HG02759 (cell line): ENCODE measurements around the gene HMGCLL1.

Source experiments
- ATAC-seq: cut with Tn5 transposase; IDR thresholded peaks from one replicate; pipeline ENCODE4 v1.9.1; 2021; ENCODE audit warnings: mild to moderate bottlenecking, moderate library complexity; ENCODE audit not compliant: unreplicated experiment

Gene HMGCLL1

DNA sequence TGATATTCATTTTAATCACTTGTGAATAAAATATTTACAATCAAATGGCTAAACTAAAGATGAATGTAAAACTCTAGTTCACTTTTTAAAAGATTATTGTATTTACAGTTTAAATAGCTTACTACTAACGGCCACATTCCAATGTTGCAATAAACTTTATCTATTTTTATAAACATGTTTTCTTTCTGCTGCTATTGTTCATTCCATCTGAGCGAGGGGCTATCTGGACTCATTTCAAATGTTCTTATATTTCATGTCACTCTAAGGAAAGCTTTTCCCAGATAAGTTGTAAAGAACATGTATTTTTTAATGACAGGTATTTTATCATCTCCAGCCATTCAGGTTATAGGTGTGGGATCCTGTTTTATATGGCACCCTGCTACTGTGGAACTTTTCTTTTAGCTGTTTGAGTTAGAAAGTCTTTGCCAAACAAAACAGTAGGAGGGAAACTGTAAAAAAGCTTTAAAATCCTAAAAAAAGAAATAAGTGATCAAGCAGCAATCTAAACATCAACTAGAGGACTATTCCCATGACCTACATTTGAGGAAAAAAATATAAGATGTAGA lies 42.5 kb downstream of the HMGCLL1 start:
- ATAC-seq = no peak

DNA sequence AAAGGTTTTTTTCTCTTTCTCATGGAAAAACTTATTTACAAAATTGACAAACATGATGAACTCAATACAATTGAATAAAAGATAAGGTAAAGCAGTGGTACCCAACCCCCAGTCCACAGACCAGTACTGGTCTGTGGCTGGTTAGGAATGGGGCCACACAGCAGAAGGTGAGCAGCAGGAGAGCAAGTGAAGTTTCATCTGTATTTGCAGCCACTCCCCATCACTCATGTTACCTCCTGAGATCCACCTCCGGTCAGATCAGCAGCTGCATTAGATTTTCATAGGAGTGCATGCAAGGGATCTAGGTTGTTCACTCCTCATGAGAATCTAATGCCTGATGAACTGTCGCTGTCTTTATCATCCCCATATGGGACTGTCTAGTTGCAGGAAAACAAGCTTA lies 47.5 kb downstream of the HMGCLL1 start:
- no peak for ATAC-seq

DNA sequence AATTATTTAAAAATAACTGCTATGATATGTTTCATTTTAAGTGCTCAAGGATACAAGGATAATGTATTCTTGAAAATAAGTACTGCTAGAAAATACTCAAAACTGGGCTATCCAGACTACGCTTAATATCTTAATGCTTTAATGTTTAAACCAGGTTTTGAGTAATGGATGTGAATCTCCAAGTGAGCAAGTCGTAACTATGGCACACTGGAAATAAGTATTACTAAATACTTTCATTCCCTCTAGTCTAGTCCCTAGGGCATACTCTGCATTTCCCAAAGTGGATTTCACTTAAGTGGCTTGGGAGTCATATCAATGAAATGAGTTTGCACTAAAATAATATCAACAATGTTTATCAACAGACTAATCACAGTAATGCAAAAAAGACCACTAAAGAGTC lies 48.1 kb downstream of the HMGCLL1 start:
- no peak for ATAC-seq

DNA sequence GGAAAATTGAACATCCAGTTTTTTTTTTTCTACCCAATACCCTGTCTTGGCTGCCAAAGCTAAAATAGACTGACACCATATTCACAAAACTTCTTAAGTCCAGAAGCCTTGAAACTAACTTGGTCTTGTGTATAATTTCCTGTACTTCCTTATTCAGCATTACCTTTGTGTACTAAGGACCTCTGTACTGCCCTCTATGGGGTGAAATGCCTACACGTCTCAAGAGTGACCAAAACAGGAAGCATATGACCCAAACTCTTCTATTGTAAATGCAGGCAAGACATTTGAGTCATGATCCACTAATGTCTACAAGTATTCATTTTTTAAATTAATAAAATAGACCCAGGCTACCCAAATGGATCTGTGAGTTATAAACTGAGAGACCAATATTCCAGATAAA lies 50.4 kb downstream of the HMGCLL1 start:
- ATAC-seq = peak; percentile 57

DNA sequence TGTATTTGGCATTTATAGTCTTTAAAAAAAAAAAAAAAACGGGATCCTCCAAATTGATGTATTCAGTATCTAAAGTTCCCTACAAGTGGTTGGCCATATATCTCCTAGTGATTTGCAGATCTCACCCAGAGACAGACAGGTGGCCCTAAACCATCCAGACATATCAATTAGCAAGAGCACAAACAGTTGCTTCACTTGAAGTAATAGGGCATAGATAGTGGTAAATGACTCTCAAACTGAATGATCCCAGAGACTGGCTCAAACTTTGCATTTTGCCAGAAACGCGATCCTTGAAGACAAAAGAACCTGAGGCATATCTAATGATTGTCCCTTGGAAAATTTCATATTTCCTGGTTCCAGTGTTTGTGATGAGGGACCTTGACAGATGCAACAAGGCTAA lies 54.6 kb downstream of the HMGCLL1 start:
- no peak for ATAC-seq

DNA sequence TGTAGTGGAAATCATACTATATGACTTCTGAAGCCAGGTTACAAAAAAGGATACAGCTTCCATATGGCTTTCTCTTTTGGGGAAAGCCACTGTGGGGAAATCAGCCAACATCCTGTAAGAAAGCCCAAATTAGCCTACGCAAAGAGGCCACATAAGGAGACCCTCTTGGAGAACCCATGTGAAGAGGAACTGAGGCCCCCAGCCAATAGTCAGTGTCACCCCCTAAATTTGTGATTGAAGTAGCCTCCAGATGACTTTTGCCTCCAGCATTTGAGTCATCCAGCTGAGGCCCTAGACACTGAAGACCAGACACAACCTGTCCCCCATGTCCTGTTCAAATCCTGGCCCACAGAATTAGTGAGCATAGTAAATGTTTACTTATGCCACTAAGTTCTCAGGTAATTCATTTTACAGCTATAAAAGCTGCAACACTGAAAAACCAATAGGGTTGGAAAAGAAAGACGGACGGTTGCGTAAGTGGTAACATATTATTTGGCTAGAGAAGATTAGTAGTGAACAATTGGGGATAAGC lies 60.4 kb downstream of the HMGCLL1 start:
- ATAC-seq = no peak

DNA sequence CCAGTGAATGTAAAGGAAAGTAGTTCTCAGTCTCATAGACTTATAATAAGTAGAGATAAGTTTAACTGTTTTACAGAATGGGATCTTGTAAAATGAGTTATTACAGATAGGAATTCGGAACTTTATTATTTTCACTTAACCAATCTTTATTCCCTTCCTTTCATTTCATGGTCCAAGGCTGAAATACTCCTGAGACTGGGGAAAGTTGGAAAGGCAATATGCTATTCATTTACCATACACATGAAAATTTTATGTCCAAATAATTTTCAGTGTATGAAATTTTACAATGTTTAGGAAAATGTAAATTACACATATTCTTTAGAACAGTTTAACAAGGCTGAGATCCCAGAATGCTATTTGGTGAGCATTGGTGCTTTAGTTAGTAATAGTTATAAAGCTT lies 62.3 kb downstream of the HMGCLL1 start:
- ATAC-seq = no peak

DNA sequence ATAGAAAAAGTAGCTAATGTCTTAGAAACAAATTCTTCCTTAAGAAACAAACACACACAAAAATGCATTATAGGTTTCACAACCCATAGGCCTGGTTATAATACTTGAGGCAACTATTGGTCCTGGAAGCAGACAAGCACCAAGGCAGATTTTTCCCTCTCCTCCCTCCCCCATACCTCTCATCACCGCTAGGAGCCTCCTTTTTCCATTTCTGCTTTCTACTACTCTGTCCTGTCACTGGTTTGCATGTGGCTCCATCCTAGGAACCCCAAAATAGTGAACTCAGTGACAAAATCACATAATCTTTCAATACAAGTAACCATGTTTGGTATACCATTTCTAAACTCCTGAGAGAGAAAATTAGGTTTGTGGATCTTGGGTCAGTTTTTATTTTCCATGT lies 66.1 kb downstream of the HMGCLL1 start:
- no peak for ATAC-seq

DNA sequence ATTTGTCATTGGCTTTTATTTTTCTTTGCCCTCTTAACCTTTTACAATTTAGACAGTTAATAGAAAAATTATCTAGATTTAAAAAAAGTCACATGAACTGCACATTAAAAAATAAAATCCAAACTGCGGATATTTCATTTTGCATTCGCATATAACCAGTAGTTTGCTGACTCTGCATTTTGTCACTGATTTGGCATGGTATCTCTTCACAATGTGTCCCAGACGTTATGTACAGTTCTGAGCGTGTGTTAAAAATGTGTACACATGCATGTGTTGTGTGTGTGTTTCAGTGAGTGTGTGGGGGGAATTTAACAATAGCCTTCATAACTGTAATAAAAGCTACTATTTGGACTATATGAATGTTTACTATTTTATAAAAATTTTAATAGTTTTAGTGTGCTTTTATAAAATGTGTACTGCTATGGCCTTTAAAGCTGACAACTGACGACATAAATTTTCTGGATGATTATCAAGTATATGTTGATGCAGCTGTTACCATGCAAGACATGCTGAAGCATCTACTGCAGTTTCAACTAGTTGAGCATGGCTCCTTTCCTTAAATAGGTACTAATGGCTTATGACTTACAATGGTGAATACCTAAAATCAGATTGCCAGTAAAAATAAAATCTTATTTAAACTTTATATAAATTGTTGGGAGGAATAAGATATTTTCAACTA lies 67.7 kb downstream of the HMGCLL1 start:
- no peak for ATAC-seq

DNA sequence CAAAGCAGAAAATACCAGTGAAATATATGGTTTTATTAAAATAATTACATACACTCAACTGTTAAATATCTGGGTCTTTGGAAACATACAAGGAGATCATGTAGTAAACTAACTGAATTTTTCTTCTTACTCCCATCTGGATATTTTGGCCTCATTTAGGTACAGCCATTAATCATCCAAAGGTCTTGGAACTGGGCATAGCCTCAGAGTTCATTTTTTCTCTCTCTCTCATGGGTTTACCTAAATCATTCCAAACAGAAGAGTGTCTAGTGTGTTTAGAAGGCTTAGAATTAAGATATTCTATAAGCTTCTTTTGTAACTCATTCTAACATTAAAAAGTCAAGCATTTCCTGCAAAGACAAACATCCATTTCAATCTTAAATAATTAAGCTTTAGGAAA lies 79.4 kb downstream of the HMGCLL1 start:
- no peak for ATAC-seq

DNA sequence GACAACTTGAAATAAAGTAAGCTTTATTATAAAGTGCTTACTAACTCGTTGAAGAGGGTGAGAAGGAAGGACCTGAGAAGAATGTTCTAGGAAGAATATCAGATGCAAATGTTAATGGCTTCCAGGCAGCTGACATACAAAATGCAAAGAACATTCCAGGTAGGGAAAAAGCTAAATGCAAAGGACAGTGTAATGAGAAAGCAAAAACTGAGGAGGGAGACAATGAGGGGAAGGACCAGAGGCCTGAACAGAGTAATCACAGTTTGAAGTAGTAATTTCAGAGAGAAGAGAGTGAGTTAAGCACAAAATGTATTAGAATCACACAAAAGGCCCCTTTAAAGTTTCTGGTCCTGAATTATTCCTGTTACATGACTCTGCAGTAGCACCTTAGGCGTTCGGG lies 81.3 kb downstream of the HMGCLL1 start:
- ATAC-seq = no peak

DNA sequence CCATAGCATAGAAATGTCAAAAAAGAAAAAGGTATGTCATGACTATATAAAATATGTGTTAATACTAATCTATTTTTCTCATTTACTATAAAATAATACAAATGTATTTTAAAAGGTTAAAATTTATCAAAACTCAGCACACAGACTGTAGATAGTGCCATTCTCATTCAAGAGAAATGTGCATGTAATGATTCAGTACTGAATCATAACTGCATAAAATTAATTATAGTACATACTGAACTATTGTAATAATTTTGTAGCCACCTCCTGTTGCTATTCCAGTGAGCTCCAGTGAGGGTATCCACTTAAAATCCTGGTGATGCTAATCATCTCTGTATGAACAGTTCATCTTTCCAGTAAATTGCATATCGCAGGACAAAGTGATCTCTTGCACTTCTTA lies 82.8 kb downstream of the HMGCLL1 start:
- ATAC-seq = no peak

DNA sequence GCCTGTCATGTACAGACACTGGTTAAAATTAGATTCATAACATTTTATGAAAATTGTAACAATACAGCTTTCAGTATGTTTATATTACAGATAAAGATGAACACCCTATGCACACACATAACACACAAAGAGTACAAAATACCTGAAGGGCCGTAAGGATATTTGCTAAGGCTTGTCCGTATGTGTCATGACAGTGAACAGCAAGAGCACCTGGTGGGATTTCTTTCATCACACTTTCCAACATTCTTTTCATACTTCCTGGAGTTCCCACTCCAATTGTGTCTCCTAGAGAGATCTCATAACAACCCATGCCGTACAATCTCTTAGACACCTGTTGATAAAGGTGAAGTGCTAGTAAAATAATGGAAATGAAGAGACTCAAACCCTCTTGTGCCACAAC lies 83.7 kb downstream of the HMGCLL1 start:
- ATAC-seq = no peak

DNA sequence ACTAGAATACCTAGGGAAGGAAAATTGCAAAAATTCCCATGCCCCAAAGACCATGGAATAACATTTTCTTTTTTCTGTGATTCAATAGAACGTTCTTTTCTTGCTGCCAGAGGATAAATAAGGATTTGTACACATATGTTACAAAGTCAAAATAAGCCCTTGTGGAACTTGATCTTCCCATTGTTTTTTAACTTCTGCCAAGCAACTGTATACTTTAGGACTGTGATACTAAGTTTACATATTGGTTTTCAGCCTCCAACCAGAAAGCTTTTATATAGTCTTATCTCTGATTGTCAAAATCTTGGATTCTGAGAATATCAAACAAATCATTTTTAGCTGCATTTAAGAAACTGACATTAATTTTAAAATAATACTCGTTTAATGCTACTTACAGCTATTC lies 84.6 kb downstream of the HMGCLL1 start:
- no peak for ATAC-seq

DNA sequence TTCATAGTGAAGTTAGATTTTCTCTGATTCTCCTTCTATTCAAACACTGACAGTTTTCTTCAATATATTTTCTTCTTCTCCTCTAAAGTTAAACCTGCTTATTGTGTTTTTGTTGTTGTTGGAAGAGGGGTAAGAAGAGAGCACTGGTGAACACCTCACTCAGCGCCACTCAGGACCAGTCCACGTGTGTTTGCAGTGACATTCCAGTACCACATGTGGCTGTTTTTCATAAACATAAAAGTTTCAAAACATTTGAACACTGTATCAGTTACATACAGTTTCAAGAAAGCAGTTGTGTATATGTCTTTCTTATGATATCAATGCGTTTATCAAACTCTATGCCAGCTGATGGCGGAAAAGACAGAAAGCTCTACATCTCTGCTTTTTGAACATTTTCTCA lies 86.7 kb downstream of the HMGCLL1 start:
- no peak for ATAC-seq

DNA sequence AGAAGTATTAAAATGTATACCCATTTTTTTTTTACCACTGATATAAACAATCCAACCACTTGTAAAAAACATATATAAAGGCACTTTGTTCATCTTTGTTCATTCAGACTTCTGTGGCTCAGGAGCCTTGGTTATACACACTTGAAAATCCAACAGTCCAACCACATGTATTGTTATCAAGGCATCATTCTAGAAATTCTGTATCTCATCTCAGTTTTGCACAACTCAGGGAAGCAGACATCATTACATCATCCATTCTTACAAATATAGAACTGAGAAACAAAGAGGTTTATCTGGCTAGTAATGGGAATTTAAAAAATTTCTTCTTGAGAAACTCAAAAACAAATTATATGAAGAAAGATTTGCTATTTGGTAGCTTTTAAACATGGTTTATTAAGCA lies 88.1 kb downstream of the HMGCLL1 start:
- no peak for ATAC-seq

DNA sequence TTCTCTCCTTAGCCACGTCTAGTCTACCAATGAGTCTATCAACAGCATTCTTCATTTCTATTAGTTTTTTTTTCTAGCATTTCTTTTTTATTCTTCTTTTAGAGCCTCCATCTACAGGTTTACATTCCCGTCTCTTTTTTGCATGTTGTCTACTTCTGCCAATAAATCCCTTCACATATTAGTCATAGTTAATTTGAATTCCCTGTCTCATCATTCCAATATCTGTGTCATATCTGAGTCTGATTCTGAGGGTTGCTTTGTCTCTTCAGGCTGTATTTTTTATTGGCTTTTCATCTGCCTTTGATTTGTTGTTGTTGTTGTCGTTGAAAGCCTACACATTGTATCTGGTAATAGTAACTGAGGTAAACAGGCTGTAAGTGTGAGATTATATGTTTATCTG lies 104.6 kb downstream of the HMGCLL1 start:
- no peak for ATAC-seq

DNA sequence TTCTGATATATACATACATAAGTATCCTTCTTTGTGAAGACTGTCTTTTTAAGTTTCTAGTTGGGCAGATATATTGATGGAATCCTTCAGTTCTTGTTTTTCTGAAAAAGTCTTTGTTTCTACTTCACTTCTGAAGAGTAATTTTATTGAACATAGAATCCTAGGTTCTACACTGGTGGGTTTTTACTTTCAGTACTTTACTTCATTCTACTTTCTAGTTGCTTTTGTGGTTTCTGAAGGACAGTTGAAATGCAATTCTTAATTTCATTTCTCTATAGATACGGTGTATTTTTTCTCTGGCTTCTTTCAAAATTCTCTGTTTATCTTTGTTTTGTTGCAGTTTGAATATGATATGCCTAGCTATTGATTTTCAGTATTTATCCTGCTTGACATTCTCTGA lies 105.3 kb downstream of the HMGCLL1 start:
- no peak for ATAC-seq

DNA sequence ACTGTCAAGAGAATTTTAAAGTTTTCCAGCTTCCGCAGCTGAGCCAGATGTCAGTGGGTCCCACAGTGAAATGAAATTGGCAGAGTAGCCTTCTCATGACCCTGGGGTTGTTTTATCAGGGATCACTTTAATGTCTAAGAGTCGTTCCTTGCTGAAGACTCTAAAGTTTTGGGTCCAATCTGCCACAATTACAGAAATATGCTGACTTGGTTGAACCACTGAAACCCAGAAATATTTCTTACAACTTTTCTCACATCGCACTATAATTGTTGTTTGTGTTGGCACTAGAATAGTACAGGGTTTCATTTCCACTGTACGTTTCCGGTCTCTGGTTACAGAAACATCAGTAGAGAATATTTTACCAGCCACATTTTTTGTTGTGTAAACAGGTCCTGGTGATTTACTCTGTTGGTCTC lies 109.0 kb downstream of the HMGCLL1 start:
- no peak for ATAC-seq

DNA sequence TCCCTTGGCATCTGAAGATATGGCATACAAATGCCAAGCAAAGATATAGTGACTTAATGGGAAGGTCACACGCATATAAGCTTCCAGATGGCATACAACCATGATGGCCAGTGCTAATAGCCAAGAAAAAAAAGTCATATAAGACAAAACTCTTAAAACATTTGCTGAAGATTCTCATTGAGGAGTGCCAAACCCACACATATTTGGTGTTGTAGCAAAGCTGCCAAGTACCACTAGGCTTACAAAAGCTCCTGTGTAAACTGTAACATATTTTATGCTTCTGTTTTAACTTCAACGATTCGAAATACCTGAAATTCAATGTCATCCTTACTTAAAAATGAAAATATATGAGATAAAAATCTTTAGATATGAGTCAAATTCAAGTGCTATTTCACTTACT lies 123.0 kb downstream of the HMGCLL1 start:
- no peak for ATAC-seq

DNA sequence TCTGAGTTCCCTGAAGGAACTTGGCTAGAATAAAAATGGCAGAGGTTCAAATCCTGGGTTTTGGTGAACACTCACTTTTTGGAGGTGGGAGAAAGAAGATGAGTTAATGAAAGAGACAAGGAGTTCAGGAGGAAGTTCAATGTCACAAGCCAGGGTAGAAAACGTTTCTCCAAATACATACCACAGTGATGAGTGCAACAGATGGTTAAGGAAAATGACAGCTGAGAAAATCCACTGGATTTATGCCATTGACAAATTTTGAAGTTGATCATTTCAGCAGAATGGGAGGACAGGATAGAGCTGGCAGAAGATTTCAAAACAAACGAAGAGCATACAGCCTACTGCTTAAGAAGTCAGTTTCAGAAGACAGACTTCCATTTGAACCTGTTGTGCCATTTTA lies 129.0 kb downstream of the HMGCLL1 start:
- ATAC-seq = no peak

DNA sequence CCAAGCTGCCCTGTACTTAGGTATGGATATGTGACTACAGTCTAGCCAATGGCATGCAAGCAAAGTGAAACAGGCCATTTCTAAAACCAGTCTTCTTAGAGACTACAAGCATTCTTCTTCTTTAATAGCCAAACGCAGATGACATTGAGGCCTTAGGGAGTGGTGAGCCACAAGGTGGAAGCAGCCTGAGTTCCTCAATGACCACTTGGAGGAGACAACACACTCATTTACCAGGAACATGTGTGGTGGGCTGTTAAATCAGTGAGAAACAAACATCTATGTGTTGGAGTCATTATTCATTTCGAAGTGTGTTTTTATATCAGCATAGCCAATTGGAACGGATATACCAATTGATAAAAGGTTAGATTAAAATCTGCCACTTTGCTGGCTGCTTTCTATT lies 129.8 kb downstream of the HMGCLL1 start:
- no peak for ATAC-seq

DNA sequence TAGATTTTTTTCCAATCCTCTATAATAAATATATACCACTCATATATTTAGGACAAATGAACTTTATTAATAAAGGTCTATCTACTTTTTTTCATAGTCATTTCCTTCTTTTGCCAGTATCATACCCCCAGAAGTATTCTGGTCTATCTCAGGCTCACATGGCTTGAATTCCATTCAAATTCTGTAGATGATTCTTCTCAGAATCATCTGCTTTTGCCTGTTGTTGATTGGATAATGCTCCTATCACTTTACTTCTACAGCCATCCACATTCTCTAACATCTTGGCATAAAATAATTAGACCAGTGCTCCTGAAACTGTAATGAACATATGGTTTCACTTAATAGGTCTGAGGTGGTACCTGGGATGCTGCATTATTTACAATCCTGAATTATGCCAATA lies 130.5 kb downstream of the HMGCLL1 start:
- ATAC-seq = no peak
